ENCODE results near the gene MACROD1. TPM values are rescaled to one million over a fixed set of nuclear protein-coding genes. Genes with fewer than 3 reads are reported as not detected.

Gene MACROD1
- polyA plus RNA-seq, 1 experiment: 8.1 TPM

DNA sequence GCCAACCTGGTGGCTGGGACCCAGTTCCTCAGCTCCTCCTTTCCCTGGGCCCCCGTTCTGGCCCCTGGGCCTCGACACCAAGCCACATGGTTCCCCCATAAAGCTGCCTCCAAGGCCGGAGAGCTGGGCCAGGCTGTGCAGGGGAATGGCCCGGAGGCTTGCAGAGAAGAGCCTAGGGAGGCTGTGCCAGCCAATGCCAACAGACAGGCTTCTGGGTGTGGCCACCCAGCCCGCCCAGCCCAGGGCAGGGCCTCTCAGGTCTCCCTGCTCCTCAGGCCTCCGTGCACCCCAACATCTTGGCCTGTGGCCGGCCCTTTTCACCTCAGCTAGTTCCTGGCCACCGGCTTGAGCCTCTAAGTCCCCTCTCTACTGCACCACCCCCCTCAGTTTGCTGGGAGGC is 147.6 kb downstream of the MACROD1 start:
- ChIA-PET CTCF (interaction anchor here (1.1 kb wide), 1 partner anchor 134 kb away, joined by 3 read pairs; no protein-coding TSS in a partner anchor), POLR2A (no interaction called here)
- Histone ChIP-seq H3K27me3 (ENCODE audit: control insufficient read depth, insufficient read depth, low read length) (peaks cover 21% of the 10 kb centered on the region), H3K27ac (ENCODE audit: low read depth, low read length) (no peak overlapping the region), H3K9me3 (ENCODE audit: control insufficient read depth, insufficient read depth, low read length) (no peaks in the 10 kb centered on the region; the same call in 1 of the 2 replicates), H3K4me3 (ENCODE audit: low read depth, low read length) (no peak overlapping the region)
- TF ChIP-seq, protein P1, sequence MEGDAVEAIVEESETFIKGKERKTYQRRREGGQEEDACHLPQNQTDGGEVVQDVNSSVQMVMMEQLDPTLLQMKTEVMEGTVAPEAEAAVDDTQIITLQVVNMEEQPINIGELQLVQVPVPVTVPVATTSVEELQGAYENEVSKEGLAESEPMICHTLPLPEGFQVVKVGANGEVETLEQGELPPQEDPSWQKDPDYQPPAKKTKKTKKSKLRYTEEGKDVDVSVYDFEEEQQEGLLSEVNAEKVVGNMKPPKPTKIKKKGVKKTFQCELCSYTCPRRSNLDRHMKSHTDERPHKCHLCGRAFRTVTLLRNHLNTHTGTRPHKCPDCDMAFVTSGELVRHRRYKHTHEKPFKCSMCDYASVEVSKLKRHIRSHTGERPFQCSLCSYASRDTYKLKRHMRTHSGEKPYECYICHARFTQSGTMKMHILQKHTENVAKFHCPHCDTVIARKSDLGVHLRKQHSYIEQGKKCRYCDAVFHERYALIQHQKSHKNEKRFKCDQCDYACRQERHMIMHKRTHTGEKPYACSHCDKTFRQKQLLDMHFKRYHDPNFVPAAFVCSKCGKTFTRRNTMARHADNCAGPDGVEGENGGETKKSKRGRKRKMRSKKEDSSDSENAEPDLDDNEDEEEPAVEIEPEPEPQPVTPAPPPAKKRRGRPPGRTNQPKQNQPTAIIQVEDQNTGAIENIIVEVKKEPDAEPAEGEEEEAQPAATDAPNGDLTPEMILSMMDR (IDR thresholded peaks at IDR 0.05; ENCODE audit: low read depth, low read length): no peak
- no peak for DNase-seq (ENCODE audit: low read depth, low spot score)

DNA sequence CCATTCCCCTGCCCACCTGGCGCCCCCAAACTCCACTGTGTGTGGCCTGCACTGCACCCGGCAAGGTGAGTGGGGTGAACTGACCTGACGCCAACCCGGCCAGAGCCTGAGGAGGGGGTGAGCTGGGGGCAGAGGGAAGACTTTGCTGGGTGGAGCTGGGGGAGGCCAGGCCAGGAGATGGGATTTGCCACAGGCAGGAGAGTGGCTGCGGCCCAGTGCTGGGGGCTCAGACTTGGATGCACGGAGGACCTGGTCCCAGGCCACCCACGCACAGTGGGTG is 148.0 kb downstream of the MACROD1 start:
- CTCF ChIA-PET: interaction anchor here (1.1 kb wide), 1 partner anchor 135 kb away, joined by 3 read pairs; no protein-coding TSS in a partner anchor
- H3K27ac ChIP-seq (ENCODE audit: low read depth, low read length): no peak overlapping the region
- TF ChIP-seq, protein P1 (IDR thresholded peaks at IDR 0.05; ENCODE audit: low read depth, low read length): no peak
- POLR2A ChIA-PET: interaction anchor here (0.6 kb wide), 1 partner anchor 165 kb away, joined by 3 read pairs; no protein-coding TSS in a partner anchor
- H3K27me3 ChIP-seq (ENCODE audit: control insufficient read depth, insufficient read depth, low read length): peaks cover 21% of the 10 kb centered on the region
- no peak overlapping the region for H3K4me3 ChIP-seq (ENCODE audit: low read depth, low read length)
- no peaks in the 10 kb centered on the region; the same call in 1 of the 2 replicates for H3K9me3 ChIP-seq (ENCODE audit: control insufficient read depth, insufficient read depth, low read length)
- no peak for DNase-seq (ENCODE audit: low read depth, low spot score)

DNA sequence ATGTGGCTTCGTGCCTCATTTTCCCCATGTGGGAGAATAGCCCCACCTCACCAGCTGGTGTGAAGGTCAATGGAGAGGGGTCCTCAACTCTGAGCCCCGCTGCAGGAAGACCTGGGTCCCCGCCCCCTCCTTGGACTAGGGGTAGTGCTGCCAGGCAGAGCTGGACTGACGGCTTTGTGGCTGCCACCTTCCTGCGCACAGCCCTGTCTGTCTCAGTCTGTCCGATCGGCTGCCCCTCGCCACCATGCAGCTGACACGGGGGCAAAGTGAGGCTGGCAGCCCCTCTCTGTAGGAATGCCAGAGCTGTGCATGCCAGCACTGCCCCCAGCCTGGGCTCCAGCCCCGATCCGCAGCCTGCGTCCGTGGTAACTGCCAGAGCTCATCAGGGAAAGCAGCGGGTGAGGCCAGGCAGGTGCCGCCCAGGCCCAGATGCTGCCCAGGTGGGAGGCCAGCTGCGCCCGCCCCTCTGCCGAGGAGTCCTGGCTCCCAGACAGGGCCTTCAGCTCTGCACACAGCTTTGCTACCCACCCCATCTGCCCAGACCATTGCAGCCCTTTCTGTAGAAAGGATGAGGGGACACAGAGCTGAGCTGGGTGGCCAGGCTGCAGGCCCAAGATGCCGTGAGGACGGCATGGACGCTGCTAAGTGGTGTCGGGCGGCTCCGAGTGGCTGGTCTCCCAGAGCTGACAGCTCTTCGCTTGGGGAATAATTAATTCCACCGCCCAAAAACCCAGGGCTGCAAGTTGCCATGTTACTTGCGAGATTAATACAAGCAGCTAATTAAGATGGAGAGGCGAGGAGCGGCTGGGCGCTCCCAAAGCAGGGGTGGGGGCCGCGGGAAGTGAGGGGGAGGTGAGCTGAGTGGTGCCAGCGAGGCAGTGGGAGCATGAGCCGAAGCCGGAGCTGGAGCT is 149.7 kb downstream of the MACROD1 start:
- Histone ChIP-seq H3K4me3 (ENCODE audit: low read depth, low read length) (no peak overlapping the region), H3K9me3 (ENCODE audit: control insufficient read depth, insufficient read depth, low read length) (peaks cover 1% of the 10 kb centered on the region), H3K27me3 (ENCODE audit: control insufficient read depth, insufficient read depth, low read length) (peaks cover 15% of the 10 kb centered on the region), H3K27ac (ENCODE audit: low read depth, low read length) (no peak overlapping the region)
- ChIA-PET CTCF (interaction anchor here (0.8 to 1.5 kb wide), 2 partner anchors 15 to 70 kb away, joined by 3 read pairs; no protein-coding TSS in a partner anchor), POLR2A (interaction anchor here (0.7 to 1.4 kb wide), 2 partner anchors 16 to 52 kb away, joined by 3 to 4 read pairs; no protein-coding TSS in a partner anchor)
- no peak for DNase-seq (ENCODE audit: low read depth, low spot score)
- TF ChIP-seq, protein P1 (IDR thresholded peaks at IDR 0.05; ENCODE audit: low read depth, low read length): no peak

GRCh38 chr11:64015510-64015909 is 150.4 kb downstream of the MACROD1 start:
- CTCF ChIA-PET: interaction anchor here (1.5 kb wide), 1 partner anchor 70 kb away, joined by 3 read pairs; no protein-coding TSS in a partner anchor
- POLR2A ChIA-PET: no interaction called here
- no peak for DNase-seq (ENCODE audit: low read depth, low spot score)
- Histone ChIP-seq H3K4me3 (ENCODE audit: low read depth, low read length) (no peak overlapping the region), H3K27ac (ENCODE audit: low read depth, low read length) (no peak overlapping the region), H3K9me3 (ENCODE audit: control insufficient read depth, insufficient read depth, low read length) (peaks cover 8% of the 10 kb centered on the region), H3K27me3 (ENCODE audit: control insufficient read depth, insufficient read depth, low read length) (peaks cover 9% of the 10 kb centered on the region)
- TF ChIP-seq, protein P1 (IDR thresholded peaks at IDR 0.05; ENCODE audit: low read depth, low read length): no peak

DNA sequence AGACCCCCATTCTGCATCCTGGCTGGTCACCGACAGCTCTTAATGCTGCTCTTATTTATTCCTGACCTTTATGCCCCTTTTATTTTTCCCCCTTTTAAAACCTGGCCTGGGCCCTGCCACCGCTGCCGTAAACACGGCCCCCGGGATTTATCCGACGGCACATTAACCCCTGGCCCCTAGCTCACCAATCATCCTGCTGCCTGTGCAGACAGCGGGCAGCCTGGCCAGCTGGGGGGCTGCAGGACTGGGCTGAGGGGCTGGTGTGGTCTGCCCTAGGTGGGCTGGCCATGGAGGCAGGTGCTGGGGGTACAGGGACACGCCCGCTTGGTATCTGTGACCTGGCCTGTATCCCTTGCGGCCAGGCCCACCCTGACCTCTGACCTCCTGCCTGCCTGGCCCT is 151.6 kb downstream of the MACROD1 start:
- H3K27me3 ChIP-seq (ENCODE audit: control insufficient read depth, insufficient read depth, low read length): peaks cover 2% of the 10 kb centered on the region
- CTCF ChIA-PET: interaction anchor here (0.9 kb wide), 1 partner anchor 137 kb away, joined by 3 read pairs; no protein-coding TSS in a partner anchor
- POLR2A ChIA-PET: no interaction called here
- H3K9me3 ChIP-seq (ENCODE audit: control insufficient read depth, insufficient read depth, low read length): peaks cover 20% of the 10 kb centered on the region
- no peak overlapping the region for H3K4me3 ChIP-seq (ENCODE audit: low read depth, low read length)
- DNase-seq (ENCODE audit: low read depth, low spot score): no peak
- TF ChIP-seq, protein P1 (IDR thresholded peaks at IDR 0.05; ENCODE audit: low read depth, low read length): no peak
- H3K27ac ChIP-seq (ENCODE audit: low read depth, low read length): no peak overlapping the region

Measured in AG04450 (cell line).